GM18907 (cell line): ENCODE data around the gene LRRC36.
A peak's percentile ranks its signal among the peaks of the same experiment; 100 is the strongest.

ENCODE experiments used
- ATAC-seq: cut with Tn5 transposase; IDR thresholded peaks from one replicate; pipeline ENCODE4 v1.9.1; 2021; ENCODE audit warnings: mild to moderate bottlenecking, moderate library complexity; ENCODE audit not compliant: unreplicated experiment

The LRRC36 gene, protein sequence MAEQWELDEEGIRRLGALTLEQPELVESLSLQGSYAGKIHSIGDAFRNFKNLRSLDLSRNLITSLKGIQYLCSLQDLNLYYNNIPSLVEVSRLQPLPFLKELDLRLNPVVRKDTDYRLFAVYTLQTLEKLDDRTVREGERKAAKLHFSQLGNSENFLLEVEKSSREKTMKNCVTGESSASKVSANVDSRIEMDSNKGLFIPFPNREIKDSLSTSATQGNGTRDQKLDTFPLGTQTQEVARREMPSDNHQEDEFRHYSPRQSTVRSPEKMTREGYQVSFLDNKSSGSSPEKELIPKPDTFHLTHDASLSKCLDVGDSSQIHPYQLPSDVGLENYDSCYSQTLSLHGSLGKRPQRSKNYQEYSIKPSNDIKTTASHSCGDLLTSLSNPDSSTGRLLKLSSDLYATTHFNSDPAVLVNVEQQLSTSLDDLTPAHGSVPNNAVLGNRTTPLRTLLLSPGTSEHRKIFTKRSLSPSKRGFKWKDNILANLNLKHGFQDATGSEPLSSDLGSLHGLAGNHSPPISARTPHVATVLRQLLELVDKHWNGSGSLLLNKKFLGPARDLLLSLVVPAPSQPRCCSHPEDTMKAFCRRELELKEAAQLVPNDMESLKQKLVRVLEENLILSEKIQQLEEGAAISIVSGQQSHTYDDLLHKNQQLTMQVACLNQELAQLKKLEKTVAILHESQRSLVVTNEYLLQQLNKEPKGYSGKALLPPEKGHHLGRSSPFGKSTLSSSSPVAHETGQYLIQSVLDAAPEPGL

DNA sequence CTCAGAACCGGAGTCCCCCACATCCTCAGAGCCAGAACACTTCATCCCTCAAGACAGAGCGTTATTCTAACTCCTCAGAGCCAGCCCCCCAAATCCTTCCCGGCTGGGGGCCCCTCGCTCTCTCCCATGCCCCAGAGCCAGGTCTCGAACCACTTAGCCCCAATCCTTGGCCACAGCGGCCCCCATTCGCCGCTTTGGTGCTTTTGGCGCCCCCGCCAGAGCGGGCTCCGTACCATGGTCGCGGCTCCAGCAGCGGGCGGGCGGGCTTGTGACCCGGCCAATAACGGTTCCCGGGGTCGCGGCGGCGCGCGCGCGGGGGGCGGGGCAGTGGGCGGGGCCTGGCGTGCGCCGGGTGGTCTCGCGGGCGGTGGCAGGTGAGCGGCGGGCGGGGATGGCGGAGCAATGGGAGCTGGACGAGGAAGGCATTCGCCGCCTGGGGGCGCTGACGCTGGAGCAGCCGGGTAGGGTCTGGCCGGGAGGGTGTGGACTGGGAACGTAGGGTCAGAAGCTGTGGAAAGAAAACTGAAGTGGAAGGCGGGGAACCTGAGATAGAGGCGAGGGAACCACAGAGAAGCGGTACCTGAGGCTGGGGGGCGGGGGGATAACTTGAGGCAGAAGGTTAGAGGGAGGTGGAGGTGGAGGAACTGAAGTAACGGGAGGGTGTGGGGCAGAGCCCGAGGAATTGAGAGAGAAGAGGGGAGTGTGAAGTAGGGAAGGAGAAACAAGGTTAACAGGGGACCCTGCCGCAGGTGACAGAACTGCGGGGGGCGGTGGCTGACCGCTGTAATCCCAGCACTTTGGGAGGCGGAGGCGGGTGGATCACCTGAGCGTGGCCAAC, at the start of gene LRRC36, which contains the start of gene KCTD19:
TSS of gene LRRC36 (plus strand) at position 344 of the 838 bp plus-strand sequence. CDS start at position 392, 48 bp downstream.
TSS of gene KCTD19 (minus strand) at position 270 of the 838 bp plus-strand sequence. CDS start at position 236, 34 bp downstream.
- ATAC-seq = no peak

GRCh38 chr16:67277294-67277998, 49.2 kb upstream of the LRRC36 start:
- ATAC-seq = no peak

DNA sequence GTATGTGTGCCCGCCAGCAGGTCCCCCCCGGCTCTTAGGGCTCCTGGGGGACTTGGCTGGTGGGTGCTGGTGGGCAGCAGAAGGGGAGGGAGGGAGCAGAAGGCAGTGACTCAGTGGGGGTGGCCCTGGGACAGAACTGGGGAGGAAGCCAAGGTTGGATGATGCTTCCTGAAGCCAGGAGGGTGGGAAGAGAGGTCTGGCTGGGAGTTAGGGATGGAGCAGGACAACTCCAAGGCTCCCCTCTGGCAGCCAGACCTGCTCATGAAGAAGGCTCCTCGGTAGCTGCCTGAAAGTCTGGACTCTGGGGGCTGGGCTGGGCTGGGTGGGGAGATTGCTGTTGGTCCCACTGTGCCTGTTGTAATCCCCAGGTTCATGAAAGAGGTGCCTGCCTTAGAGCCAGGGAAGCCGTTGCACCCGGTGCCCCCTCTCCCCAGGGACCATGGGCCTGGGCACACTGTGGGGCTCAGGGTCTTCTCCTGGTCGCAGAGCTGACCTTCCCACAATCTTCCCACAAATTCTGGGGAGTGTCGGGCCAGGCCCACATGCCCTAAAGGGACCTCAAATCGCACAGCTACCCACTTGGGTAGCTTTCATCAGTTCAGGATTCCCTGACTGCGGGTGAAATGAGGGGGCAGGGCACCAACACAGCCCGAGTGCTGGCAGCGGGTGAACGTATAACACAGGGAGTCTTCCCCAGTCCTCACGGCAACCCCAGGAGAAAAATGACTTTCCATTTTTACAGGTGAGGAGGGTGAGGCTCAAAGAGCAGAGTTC, 48.4 kb upstream of the LRRC36 start:
- no peak for ATAC-seq

- ATAC-seq = peak; percentile 43
Observed at GRCh38 chr16:67278773-67279295, 47.8 kb upstream of the LRRC36 start.

GRCh38 chr16:67279296-67280089, 47.1 kb upstream of the LRRC36 start, which contains the start of gene PLEKHG4:
TSS of gene PLEKHG4 (plus strand) at chr16:67279532. CDS start at chr16:67280045, 513 bp downstream.
- peak; percentile 78 for ATAC-seq

- ATAC-seq = no peak
Observed at GRCh38 chr16:67280090-67281015, 46.3 kb upstream of the LRRC36 start.

DNA sequence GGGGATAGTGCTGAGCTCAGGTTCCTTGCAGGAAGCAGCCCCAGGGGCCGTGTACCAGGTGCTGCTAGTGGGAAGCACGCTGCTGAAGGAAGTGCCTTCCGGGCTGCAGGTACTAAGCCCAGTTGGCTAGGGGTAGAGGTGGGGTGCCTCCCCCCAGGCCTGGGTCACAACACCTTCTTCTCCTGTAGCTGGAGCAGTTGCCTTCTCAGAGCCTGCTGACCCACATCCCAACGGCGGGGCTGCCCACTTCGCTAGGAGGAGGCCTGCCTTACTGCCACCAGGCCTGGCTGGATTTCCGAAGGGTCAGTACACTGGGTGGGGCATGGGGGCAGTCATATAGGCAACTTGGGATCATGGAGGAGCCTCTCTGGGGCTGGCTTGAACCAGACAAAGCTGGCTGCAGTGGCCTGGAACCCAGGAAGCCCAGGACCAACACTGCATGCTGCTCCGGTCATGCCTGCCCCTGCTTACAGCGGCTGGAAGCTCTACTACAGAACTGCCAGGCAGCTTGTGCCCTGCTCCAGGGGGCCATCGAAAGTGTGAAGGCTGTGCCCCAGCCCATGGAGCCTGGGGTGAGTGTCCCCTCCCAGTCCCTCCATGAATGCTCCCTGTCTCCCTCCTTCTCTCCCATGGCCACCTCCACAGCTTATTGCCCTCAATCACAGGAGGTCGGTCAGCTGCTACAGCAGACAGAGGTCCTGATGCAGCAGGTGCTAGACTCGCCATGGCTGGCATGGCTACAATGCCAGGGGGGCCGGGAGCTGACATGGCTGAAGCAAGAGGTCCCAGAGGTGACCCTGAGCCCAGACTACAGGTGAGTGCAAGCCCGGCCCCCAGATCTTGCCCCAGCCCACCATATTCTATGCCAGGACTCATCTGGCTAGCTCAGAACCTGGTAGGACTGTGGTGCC, 44.8 kb upstream of the LRRC36 start:
- no peak for ATAC-seq

DNA sequence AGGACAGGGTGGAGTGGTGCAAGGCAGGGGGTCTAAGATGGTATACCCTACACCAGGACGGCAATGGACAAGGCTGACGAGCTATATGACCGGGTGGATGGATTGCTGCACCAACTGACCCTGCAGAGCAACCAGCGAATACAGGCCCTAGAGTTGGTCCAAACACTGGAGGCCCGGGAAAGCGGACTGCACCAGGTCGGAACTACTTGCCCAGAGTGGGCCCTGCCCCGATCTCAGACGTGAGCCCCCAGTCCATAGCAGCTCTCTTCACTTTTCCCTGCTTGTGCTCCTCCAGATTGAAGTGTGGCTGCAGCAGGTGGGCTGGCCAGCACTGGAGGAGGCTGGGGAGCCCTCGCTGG, 44.2 kb upstream of the LRRC36 start:
- no peak for ATAC-seq

GRCh38 chr16:67283039-67283825, 43.4 kb upstream of the LRRC36 start:
- ATAC-seq = no peak

- no peak for ATAC-seq
Observed at GRCh38 chr16:67283826-67284555, 42.6 kb upstream of the LRRC36 start.

GRCh38 chr16:67284699-67285646, 41.6 kb upstream of the LRRC36 start:
- ATAC-seq = no peak

DNA sequence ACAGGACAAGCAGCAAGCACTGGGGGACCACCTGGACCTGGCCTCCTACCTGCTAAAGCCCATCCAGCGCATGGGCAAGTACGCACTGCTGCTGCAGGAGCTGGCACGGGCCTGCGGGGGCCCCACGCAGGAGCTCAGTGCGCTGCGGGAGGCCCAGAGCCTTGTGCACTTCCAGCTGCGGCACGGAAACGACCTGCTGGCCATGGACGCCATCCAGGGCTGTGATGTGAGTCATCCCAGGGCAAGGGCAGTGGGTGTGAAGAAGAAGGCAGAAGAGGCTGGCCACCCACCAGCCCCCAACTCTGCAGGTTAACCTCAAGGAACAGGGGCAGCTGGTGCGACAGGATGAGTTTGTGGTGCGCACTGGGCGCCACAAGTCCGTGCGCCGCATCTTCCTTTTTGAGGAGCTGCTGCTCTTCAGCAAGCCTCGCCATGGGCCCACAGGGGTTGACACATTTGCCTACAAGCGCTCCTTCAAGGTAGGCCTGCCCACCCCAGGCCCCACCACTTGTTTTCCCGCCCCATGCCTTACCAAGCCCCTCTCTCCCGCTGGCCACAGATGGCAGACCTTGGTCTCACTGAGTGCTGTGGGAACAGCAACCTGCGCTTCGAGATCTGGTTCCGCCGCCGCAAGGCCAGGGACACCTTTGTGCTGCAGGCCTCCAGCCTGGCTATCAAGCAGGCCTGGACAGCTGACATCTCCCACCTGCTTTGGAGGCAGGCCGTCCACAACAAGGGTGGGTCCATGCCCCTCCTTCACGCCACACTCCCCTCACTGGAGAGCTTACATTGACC, 40.0 kb upstream of the LRRC36 start:
- ATAC-seq = no peak

DNA sequence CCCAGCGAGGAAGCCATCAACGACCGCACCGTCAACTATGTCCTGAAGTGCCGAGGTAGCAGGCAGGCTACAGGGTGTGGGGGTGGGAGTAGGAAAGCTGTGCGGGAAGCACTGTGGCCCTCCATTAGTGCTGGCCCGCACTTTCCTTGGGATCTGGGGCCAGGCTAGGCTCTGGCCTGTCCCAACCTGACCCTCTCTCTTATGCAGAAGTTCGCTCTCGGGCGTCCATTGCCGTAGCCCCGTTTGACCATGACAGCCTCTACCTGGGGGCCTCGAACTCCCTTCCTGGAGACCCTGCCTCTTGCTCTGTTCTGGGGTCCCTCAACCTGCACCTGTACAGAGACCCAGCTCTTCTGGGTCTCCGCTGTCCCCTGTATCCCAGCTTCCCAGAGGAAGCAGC, 38.7 kb upstream of the LRRC36 start:
- ATAC-seq = no peak
